Tibial nerve (tissue), 3 donors: Measurements from ENCODE around the gene LRCH4.

Source experiments
- CTCF ChIP-seq, 5 experiments: fragments of 200-600 bp in 3 of 5; fragments of 450-650 bp in 2 of 5; sonication (generic) in 3 of 5; IDR thresholded peaks; one replicate each; pipeline ENCODE4 v1.5.1; 2016 to 2019; ENCODE audit warnings: antibody characterized with exemption in 5 of 5, mild to moderate bottlenecking in 3 of 5, moderate library complexity in 2 of 5
- POLR2A ChIP-seq, 2 donors: fragments of 450-650 bp; IDR thresholded peaks; one replicate each; pipeline ENCODE4 v1.6.1; 2017; ENCODE audit warnings: antibody characterized with exemption in 2 of 2, mild to moderate bottlenecking in 2 of 2, moderate library complexity in 2 of 2

- peak in 4 of 5 experiments; percentile 30 to 49 (median 41) for TF ChIP-seq CTCF (IDR thresholded peaks at IDR 0.05)
- TF ChIP-seq POLR2A (IDR thresholded peaks at IDR 0.05): no peak
Observed at GRCh38 chr7:100568896-100569844, 16.8 kb downstream of the LRCH4 start.
